H1 (cell line): Measurements from ENCODE around the gene COL6A3. TPM values are rescaled to one million over a fixed set of nuclear protein-coding genes. Genes with fewer than 3 reads are reported as not detected.
A peak's percentile ranks its signal among the peaks of the same experiment; 100 is the strongest.

ENCODE experiments used
- CTCF ChIA-PET: fragments of 300-600 bp; sonication (Branson Sonifier 250); formaldehyde crosslinking; loops from one replicate; lab custom pipeline; 2021; ENCODE audit not compliant: partially characterized antibody; lab: Charles Lee
- POLR2A ChIA-PET: fragments of 300-600 bp; sonication (Branson Sonifier 250); formaldehyde crosslinking; loops from one replicate; lab custom pipeline; 2021; ENCODE audit warnings: inconsistent platforms; ENCODE audit not compliant: partially characterized antibody; lab: Charles Lee
- DNase-seq, 2 experiments: peaks; one replicate each; pipeline versions ENCODE4 v3.0.0 to v3.0.0-alpha.2; 2010 to 2022; ENCODE audit warnings: low spot score in 2 of 2, low read depth in 1 of 2, mixed read lengths in 1 of 2
- FAIRE-seq: peaks from 2 replicates; lab custom pipeline; 2011; peaks lifted over from hg19 to GRCh38; lab: Jason Lieb, UNC
- H2AFZ ChIP-seq: 2 replicates; pipeline ENCODE4 v1.8.1; 2012; ENCODE audit warnings: low read length, inconsistent platforms
- H2AK5ac ChIP-seq: 2 replicates; pipeline ENCODE4 v1.6.1; 2013; ENCODE audit warnings: low read depth, low read length
- H2BK120ac ChIP-seq: replicated peaks from 2 replicates; pipeline ENCODE3; 2013; ENCODE audit warnings: low read depth, low read length, inconsistent platforms
- H2BK12ac ChIP-seq: 2 replicates; pipeline ENCODE4 v1.6.1; 2013; ENCODE audit warnings: low read depth, low read length
- H2BK15ac ChIP-seq: 2 replicates; pipeline ENCODE4 v1.6.1; 2013; ENCODE audit warnings: low read length
- H2BK20ac ChIP-seq: 2 replicates; pipeline ENCODE4 v1.6.1; 2013; ENCODE audit warnings: low read length
- H2BK5ac ChIP-seq: 2 replicates; pipeline ENCODE4 v1.6.1; 2013; ENCODE audit warnings: low read depth, low read length
- H3K14ac ChIP-seq: 2 replicates; pipeline ENCODE4 v1.6.1; 2013; ENCODE audit warnings: inconsistent platforms; ENCODE audit not compliant: insufficient read length
- H3K18ac ChIP-seq: 2 replicates; pipeline ENCODE4 v1.6.1; 2013; ENCODE audit warnings: low read length; ENCODE audit errors: extremely low read depth
- H3K23ac ChIP-seq: 2 replicates; pipeline ENCODE4 v1.6.1; 2013; ENCODE audit warnings: inconsistent platforms; ENCODE audit not compliant: insufficient read length
- H3K23me2 ChIP-seq: 2 replicates; pipeline ENCODE4 v1.6.1; 2013; ENCODE audit warnings: low read depth, low read length
- H3K27ac ChIP-seq: 2 replicates; pipeline ENCODE4 v1.6.1; 2011; ENCODE audit warnings: low read depth, low read length, inconsistent platforms
- H3K27me3 ChIP-seq, 4 experiments: replicated peaks in 1 of 4; 1 replicate in 1 of 4; 2 replicates in 3 of 4; pipeline versions ENCODE4 v1.6.1 to v1.8.1; 2011 to 2013; ENCODE audit warnings: low read length in 3 of 4, mild to moderate bottlenecking in 3 of 4, inconsistent platforms in 2 of 4, mixed read lengths in 2 of 4, moderate library complexity in 1 of 4; ENCODE audit not compliant: control insufficient read depth in 3 of 4, insufficient read depth in 3 of 4; ENCODE audit errors: extremely low read depth in 1 of 4
- H3K36me3 ChIP-seq, 4 experiments: 2 replicates each; pipeline versions ENCODE4 v1.6.1 to v1.8.1; 2011 to 2013; ENCODE audit warnings: mild to moderate bottlenecking in 4 of 4, low read length in 3 of 4, moderate library complexity in 2 of 4, control low read depth in 1 of 4, inconsistent platforms in 1 of 4; ENCODE audit not compliant: insufficient read depth in 4 of 4, control insufficient read depth in 2 of 4
- H3K4ac ChIP-seq: replicated peaks from 2 replicates; pipeline ENCODE3; 2013; ENCODE audit warnings: low read length, low read depth, mixed read lengths, inconsistent platforms; ENCODE audit not compliant: insufficient read length
- H3K4me1 ChIP-seq, 4 experiments: replicated peaks in 1 of 4; 1 replicate in 1 of 4; 2 replicates in 3 of 4; pipeline versions ENCODE4 v1.6.1 to v1.8.1; 2011 to 2013; ENCODE audit warnings: low read length in 3 of 4, inconsistent platforms in 2 of 4, mixed read lengths in 1 of 4; ENCODE audit not compliant: insufficient read depth in 4 of 4, control insufficient read depth in 3 of 4
- H3K4me2 ChIP-seq, 2 experiments: 2 replicates each; pipeline versions ENCODE4 v1.6.1 to v1.8.1; 2011 to 2013; ENCODE audit warnings: low read depth in 2 of 2, low read length in 2 of 2, control low read depth in 1 of 2, inconsistent platforms in 1 of 2, mild to moderate bottlenecking in 1 of 2; ENCODE audit not compliant: insufficient read depth in 1 of 2
- H3K4me3 ChIP-seq, 4 experiments: fragments of 200-600, 300-600 bp in 1 of 4; sonication (generic), shearing (Covaris generic), sonication (Bioruptor Twin) in 1 of 4; 2 replicates each; pipeline versions ENCODE4 v1.5.1 to v1.8.1; 2011 to 2016; ENCODE audit warnings: low read length in 4 of 4, low read depth in 3 of 4, control low read depth in 2 of 4, inconsistent platforms in 2 of 4, mild to moderate bottlenecking in 2 of 4, mixed read lengths in 1 of 4, moderate library complexity in 1 of 4; ENCODE audit not compliant: insufficient read depth in 2 of 4; ENCODE audit errors: extremely low read depth in 1 of 4
- H3K56ac ChIP-seq: replicated peaks from 2 replicates; pipeline ENCODE3; 2013; ENCODE audit warnings: low read depth, mild to moderate bottlenecking, mixed read lengths, low read length, inconsistent platforms; ENCODE audit not compliant: insufficient read length
- H3K79me1 ChIP-seq: 2 replicates; pipeline ENCODE4 v1.6.1; 2013; ENCODE audit warnings: low read depth, low read length, control low read depth
- H3K79me2 ChIP-seq, 2 experiments: 2 replicates each; pipeline versions ENCODE4 v1.6.1 to v1.8.1; 2012 to 2013; ENCODE audit warnings: low read length in 2 of 2, mild to moderate bottlenecking in 2 of 2, inconsistent platforms in 1 of 2; ENCODE audit not compliant: insufficient read depth in 2 of 2, control insufficient read depth in 1 of 2
- H3K9ac ChIP-seq, 4 experiments: replicated peaks in 1 of 4; 1 replicate in 1 of 4; 2 replicates in 3 of 4; pipeline versions ENCODE4 v1.6.1 to v1.8.1; 2011 to 2013; ENCODE audit warnings: low read depth in 3 of 4, low read length in 3 of 4, control low read depth in 2 of 4, mild to moderate bottlenecking in 2 of 4, moderate library complexity in 2 of 4, inconsistent platforms in 1 of 4; ENCODE audit errors: extremely low read depth in 1 of 4
- H3K9me3 ChIP-seq, 2 experiments: 2 replicates each; pipeline versions ENCODE4 v1.6.1 to v1.8.1; 2012 to 2013; ENCODE audit warnings: mild to moderate bottlenecking in 2 of 2, moderate library complexity in 2 of 2, control low read depth in 1 of 2, inconsistent platforms in 1 of 2, low read depth in 1 of 2, low read length in 1 of 2, mixed read lengths in 1 of 2; ENCODE audit not compliant: insufficient read depth in 2 of 2
- H4K20me1 ChIP-seq, 2 experiments: replicated peaks in 1 of 2; 2 replicates each; pipeline versions ENCODE3 to v1.8.1; 2011 to 2013; ENCODE audit warnings: inconsistent platforms in 2 of 2, low read length in 2 of 2, mild to moderate bottlenecking in 1 of 2; ENCODE audit not compliant: insufficient read depth in 2 of 2, control insufficient read depth in 1 of 2
- H4K5ac ChIP-seq: 2 replicates; pipeline ENCODE4 v1.6.1; 2013; ENCODE audit warnings: low read length, low read depth, mixed read lengths, inconsistent platforms; ENCODE audit not compliant: insufficient read length
- H4K8ac ChIP-seq: 2 replicates; pipeline ENCODE4 v1.8.0; 2013; ENCODE audit warnings: mild to moderate bottlenecking, moderate library complexity, low read length, inconsistent platforms; ENCODE audit not compliant: insufficient read depth; ENCODE audit errors: extremely low read depth
- H4K91ac ChIP-seq: replicated peaks from 2 replicates; pipeline ENCODE3; 2013; ENCODE audit warnings: low read length, mixed read lengths, inconsistent platforms; ENCODE audit not compliant: insufficient read length
- ATF2 ChIP-seq: IDR thresholded peaks from 2 replicates; pipeline ENCODE4 v1.6.1; 2012; ENCODE audit warnings: low read length, inconsistent platforms
- E2F6 ChIP-seq: IDR thresholded peaks from 2 replicates; pipeline ENCODE4 v1.6.1; 2012; ENCODE audit warnings: inconsistent platforms
- MAX ChIP-seq: IDR thresholded peaks from 2 replicates; pipeline ENCODE4 v1.6.1; 2012; ENCODE audit warnings: inconsistent platforms
- NRF1 ChIP-seq: IDR thresholded peaks from 2 replicates; pipeline ENCODE4 v1.6.1; 2011; ENCODE audit warnings: mild to moderate bottlenecking, low read depth, low read length, improper control_type of control experiment
- WGBS, 2 experiments: shearing (Covaris generic) in 1 of 2; methylation state at CpG; one replicate each; pipeline versions ENCODE4 v1.1.6 to v1.1.7; 2013 to 2015; ENCODE audit warnings: low lambda C conversion rate in 2 of 2, mixed read lengths in 2 of 2, inconsistent platforms in 1 of 2, low coverage in 1 of 2, missing lambda C conversion rate in 1 of 2; ENCODE audit not compliant: insufficient replicate concordance in 2 of 2, insufficient coverage in 1 of 2, insufficient read length in 1 of 2; ENCODE audit errors: extremely low coverage in 1 of 2, missing lambda C conversion rate in 1 of 2; 5-methylcytosine and 5-hydroxymethylcytosine counted together
- polyA plus RNA-seq, 7 experiments: library from polyadenylated mRNA; depleted of rRNA in 3 of 7; stranded (reverse) in 5 of 7; unstranded in 2 of 7; fragments of >200 nt in 5 of 7; fragments of 200-250 nt in 2 of 7; gene quantifications; 1 replicate in 5 of 7; 2 replicates in 1 of 7; 4 replicates in 1 of 7; pipeline versions ENCODE4 v1.2.1 to v1.2.3, GENCODE V29; 2011 to 2013; ENCODE audit warnings: missing spikeins in 2 of 7, mixed read lengths in 2 of 7
- total RNA-seq: library from RNA; stranded (reverse); fragmentation: NEBNext Ultra II Directional; extraction: Animal tissue kit (Norgen Biotek cat#: 25700); gene quantifications from 2 replicates; pipeline ENCODE4 v1.2.1, GENCODE V29; 2021

The COL6A3 gene
- total and polyA plus RNA-seq, 2 of the 8 experiments (the other 6 are each of a cell fraction or from before 2014, with no cell fraction given): 1.2 to 3.4 TPM

- peaks cover 0 to 2% (median 0%) of the 10 kb centered on the region in 4 experiments; a peak in 1 of 7 replicates for H3K27me3 ChIP-seq
- POLR2A ChIA-PET: no interaction called here
- no peak overlapping the region for H4K91ac ChIP-seq
- H3K9me3 ChIP-seq: no peaks in the 10 kb centered on the region; a peak in 1 of 4 replicates
- no peak overlapping the region for H3K4me2 ChIP-seq
- H4K20me1 ChIP-seq: no peaks in the 10 kb centered on the region
- no peak overlapping the region for H2BK5ac ChIP-seq
- no peaks in the 10 kb centered on the region for H3K79me2 ChIP-seq
- no peak overlapping the region for H3K9ac ChIP-seq
- no peak overlapping the region for H3K23ac ChIP-seq
- H3K4ac ChIP-seq: no peak overlapping the region
- no peak overlapping the region for H4K8ac ChIP-seq
- H3K36me3 ChIP-seq: no peaks in the 10 kb centered on the region
- no peak overlapping the region for H2BK15ac ChIP-seq
- peaks cover 0 to 6% (median 4%) of the 10 kb centered on the region in 4 experiments; a peak in 4 of 7 replicates for H3K4me1 ChIP-seq
- H3K23me2 ChIP-seq: peaks cover 6% of the 10 kb centered on the region; the same call in 1 of the 2 replicates
- H3K79me1 ChIP-seq: no peaks in the 10 kb centered on the region
- TF ChIP-seq NRF1: no peak
- TF ChIP-seq E2F6: peak; percentile 45
- TF ChIP-seq ATF2: no peak
- TF ChIP-seq MAX: 0 out of 2 replicates have a peak, but pooled peaks have one; percentile 35
- H2BK120ac ChIP-seq: no peak overlapping the region
- no peak overlapping the region for H4K5ac ChIP-seq
- no peak overlapping the region for H3K27ac ChIP-seq
- no peak overlapping the region for H3K4me3 ChIP-seq
- H3K56ac ChIP-seq: no peak overlapping the region
- CTCF ChIA-PET: interaction anchor here (0.9 to 6.3 kb wide), 3 partner anchors 12 to 379 kb away, joined by 3 to 36 read pairs (median 3); no protein-coding TSS in a partner anchor
- H2BK12ac ChIP-seq: no peak overlapping the region
- no peak overlapping the region for H3K14ac ChIP-seq
- H2BK20ac ChIP-seq: no peak overlapping the region
- no peak overlapping the region for H3K18ac ChIP-seq
- no peak overlapping the region for H2AK5ac ChIP-seq
- H2AFZ ChIP-seq: no peak overlapping the region
- no peak for DNase-seq
- FAIRE-seq: no peak
- 84% methylated on average over 3 of the region's 3 CpGs; no CpG with 5 or more reads in 1 of the 2 experiments for WGBS, 2 experiments
Measured at GRCh38 chr2:237453671-237454070, 39.7 kb upstream of the COL6A3 start.
